Measurements from ENCODE around the gene PRG2. TPM values are rescaled to one million over a fixed set of nuclear protein-coding genes. Genes with fewer than 3 reads are reported as not detected.

The PRG2 gene
- total RNA-seq, 1 experiment from 2014 or later = not detected

DNA sequence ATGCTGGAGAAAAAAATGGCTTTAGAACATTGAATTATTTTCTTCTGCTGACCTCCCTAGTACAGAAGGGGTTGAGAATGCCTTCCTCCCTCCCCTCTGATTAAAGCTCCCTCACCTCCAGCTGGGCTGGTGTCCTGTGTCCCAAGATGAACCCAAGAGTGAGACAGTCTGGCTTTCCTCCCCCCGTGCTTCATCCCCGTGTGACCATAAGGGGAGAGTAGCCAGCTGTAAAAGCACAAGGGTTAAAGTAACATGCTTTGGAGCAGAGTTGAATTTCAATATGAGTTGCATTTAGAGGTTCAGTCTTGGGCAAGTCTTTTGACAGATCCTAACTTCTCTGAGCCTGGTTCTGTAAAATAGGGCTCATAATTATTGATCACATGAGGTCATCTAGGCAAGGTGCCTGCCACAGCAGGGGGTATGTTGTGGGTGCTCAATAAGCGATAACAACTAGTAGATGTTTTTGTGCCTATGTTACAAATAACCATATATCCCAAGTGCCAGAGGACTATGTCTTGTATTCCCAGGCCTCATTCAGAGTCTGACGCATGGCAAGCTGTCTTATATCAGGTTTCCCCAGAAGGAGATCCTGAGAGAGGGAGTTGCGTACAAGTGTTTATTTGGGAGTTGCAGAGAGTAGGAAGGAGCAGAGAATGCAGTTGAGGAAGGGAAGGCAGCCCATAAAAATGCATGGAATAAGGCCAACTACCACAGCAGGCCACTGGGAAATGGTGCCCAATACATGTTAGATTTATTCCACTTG, 4.1 kb downstream of the PRG2 start:
- DNase-seq (ENCODE audit: low read depth, low spot score) (no peak), ATAC-seq (no peak)
- Histone ChIP-seq H3K4me3 (ENCODE audit: low read depth in 2 of 2, low read length in 2 of 2) (no peak overlapping the region), H3K4me1 (ENCODE audit: control insufficient read depth, insufficient read depth, low read length) (no peaks in the 10 kb centered on the region), H3K9me3 (ENCODE audit: control insufficient read depth, insufficient read depth, low read depth, low read length) (no peaks in the 10 kb centered on the region), H3K27me3 (ENCODE audit: control insufficient read depth, insufficient read depth, low read length) (peaks cover 18% of the 10 kb centered on the region), H3K36me3 (ENCODE audit: control insufficient read depth, insufficient read depth, low read length) (no peaks in the 10 kb centered on the region), H3K27ac (ENCODE audit: low read length) (no peak overlapping the region)
- in situ Hi-C loops (cut with HindIII; ENCODE audit: low pct_unique_long_range_greater_than_20kb, low sequenced_read_pairs) (no loop called here), intact Hi-C loops (cut with micrococcal nuclease; ENCODE audit: unreplicated experiment) (no loop called here)
- CTCF ChIA-PET = no interaction called here
- TF ChIP-seq, protein P1, sequence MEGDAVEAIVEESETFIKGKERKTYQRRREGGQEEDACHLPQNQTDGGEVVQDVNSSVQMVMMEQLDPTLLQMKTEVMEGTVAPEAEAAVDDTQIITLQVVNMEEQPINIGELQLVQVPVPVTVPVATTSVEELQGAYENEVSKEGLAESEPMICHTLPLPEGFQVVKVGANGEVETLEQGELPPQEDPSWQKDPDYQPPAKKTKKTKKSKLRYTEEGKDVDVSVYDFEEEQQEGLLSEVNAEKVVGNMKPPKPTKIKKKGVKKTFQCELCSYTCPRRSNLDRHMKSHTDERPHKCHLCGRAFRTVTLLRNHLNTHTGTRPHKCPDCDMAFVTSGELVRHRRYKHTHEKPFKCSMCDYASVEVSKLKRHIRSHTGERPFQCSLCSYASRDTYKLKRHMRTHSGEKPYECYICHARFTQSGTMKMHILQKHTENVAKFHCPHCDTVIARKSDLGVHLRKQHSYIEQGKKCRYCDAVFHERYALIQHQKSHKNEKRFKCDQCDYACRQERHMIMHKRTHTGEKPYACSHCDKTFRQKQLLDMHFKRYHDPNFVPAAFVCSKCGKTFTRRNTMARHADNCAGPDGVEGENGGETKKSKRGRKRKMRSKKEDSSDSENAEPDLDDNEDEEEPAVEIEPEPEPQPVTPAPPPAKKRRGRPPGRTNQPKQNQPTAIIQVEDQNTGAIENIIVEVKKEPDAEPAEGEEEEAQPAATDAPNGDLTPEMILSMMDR (IDR thresholded peaks at IDR 0.05) = no peak
- TF ChIP-seq SIN3A (IDR thresholded peaks at IDR 0.05; ENCODE audit: borderline replicate concordance, insufficient read depth, low read depth, low read length) (no peak), TCF7L2 (IDR thresholded peaks at IDR 0.05; ENCODE audit: low read depth, low read length) (no peak), POLR2AphosphoS5 (IDR thresholded peaks at IDR 0.05; ENCODE audit: low read depth, low read length) (no peak)
- TF ChIP-seq, protein P2, sequence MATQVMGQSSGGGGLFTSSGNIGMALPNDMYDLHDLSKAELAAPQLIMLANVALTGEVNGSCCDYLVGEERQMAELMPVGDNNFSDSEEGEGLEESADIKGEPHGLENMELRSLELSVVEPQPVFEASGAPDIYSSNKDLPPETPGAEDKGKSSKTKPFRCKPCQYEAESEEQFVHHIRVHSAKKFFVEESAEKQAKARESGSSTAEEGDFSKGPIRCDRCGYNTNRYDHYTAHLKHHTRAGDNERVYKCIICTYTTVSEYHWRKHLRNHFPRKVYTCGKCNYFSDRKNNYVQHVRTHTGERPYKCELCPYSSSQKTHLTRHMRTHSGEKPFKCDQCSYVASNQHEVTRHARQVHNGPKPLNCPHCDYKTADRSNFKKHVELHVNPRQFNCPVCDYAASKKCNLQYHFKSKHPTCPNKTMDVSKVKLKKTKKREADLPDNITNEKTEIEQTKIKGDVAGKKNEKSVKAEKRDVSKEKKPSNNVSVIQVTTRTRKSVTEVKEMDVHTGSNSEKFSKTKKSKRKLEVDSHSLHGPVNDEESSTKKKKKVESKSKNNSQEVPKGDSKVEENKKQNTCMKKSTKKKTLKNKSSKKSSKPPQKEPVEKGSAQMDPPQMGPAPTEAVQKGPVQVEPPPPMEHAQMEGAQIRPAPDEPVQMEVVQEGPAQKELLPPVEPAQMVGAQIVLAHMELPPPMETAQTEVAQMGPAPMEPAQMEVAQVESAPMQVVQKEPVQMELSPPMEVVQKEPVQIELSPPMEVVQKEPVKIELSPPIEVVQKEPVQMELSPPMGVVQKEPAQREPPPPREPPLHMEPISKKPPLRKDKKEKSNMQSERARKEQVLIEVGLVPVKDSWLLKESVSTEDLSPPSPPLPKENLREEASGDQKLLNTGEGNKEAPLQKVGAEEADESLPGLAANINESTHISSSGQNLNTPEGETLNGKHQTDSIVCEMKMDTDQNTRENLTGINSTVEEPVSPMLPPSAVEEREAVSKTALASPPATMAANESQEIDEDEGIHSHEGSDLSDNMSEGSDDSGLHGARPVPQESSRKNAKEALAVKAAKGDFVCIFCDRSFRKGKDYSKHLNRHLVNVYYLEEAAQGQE (IDR thresholded peaks at IDR 0.05; ENCODE audit: insufficient read depth in 1 of 2, low read depth in 2 of 2, low read length in 1 of 2) = no peak
- POLR2A ChIA-PET = no interaction called here
- BruUV-seq (replicated peaks) = no TSS peak

DNA sequence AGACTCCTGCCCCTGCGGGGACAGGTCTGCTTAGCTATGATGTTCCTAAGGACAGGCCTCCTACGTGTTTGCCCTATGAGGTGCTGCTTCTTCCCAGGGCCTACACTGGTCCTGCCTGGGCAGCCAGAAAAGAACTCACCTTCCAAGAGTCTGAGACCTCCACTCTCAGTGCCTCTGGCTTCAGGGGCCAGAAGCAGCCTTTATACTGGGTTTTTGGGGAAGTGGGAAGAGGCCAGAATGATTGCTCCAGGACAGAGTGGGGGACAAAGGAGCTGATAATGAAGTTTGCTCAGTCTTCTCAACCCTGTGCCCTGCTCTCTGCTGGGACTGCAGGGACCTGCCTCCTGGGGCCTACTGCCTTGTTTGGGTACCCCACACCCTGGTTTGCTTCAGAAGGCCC, 9.5 kb downstream of the PRG2 start, which contains the start of gene PRG3:
TSS of gene PRG3 (minus strand) at position 176 of the 400 bp plus-strand sequence. CDS start 442 bp downstream, outside the sequence.
- in situ Hi-C loops (cut with HindIII; ENCODE audit: low pct_unique_long_range_greater_than_20kb, low sequenced_read_pairs) (no loop called here), intact Hi-C loops (cut with micrococcal nuclease; ENCODE audit: unreplicated experiment) (no loop called here)
- no TSS peak for BruUV-seq (replicated peaks)
- Histone ChIP-seq H3K27me3 (ENCODE audit: control insufficient read depth, insufficient read depth, low read length) (peaks cover 4% of the 10 kb centered on the region), H3K4me1 (ENCODE audit: control insufficient read depth, insufficient read depth, low read length) (no peaks in the 10 kb centered on the region; the same call in 1 of the 2 replicates), H3K27ac (ENCODE audit: low read length) (no peak within 1 kb of the TSS), H3K9me3 (ENCODE audit: control insufficient read depth, insufficient read depth, low read depth, low read length) (no peaks in the 10 kb centered on the region), H3K4me3 (ENCODE audit: low read depth in 2 of 2, low read length in 2 of 2) (no peak within 1 kb of the TSS), H3K36me3 (ENCODE audit: control insufficient read depth, insufficient read depth, low read length) (no peaks in the 10 kb centered on the region)
- DNase-seq (ENCODE audit: low read depth, low spot score) (no peak), ATAC-seq (no peak)
- ChIA-PET CTCF (no interaction called here), POLR2A (no interaction called here)
- TF ChIP-seq POLR2AphosphoS5 (IDR thresholded peaks at IDR 0.05; ENCODE audit: low read depth, low read length) (no peak), SIN3A (IDR thresholded peaks at IDR 0.05; ENCODE audit: borderline replicate concordance, insufficient read depth, low read depth, low read length) (no peak), TCF7L2 (IDR thresholded peaks at IDR 0.05; ENCODE audit: low read depth, low read length) (no peak)
- TF ChIP-seq, protein P1 (IDR thresholded peaks at IDR 0.05) = no peak
- TF ChIP-seq, protein P2 (IDR thresholded peaks at IDR 0.05; ENCODE audit: insufficient read depth in 1 of 2, low read depth in 2 of 2, low read length in 1 of 2) = no peak

Data from Panc1 (cell line).